ENCODE data around the gene PRICKLE2.

The PRICKLE2 gene

DNA sequence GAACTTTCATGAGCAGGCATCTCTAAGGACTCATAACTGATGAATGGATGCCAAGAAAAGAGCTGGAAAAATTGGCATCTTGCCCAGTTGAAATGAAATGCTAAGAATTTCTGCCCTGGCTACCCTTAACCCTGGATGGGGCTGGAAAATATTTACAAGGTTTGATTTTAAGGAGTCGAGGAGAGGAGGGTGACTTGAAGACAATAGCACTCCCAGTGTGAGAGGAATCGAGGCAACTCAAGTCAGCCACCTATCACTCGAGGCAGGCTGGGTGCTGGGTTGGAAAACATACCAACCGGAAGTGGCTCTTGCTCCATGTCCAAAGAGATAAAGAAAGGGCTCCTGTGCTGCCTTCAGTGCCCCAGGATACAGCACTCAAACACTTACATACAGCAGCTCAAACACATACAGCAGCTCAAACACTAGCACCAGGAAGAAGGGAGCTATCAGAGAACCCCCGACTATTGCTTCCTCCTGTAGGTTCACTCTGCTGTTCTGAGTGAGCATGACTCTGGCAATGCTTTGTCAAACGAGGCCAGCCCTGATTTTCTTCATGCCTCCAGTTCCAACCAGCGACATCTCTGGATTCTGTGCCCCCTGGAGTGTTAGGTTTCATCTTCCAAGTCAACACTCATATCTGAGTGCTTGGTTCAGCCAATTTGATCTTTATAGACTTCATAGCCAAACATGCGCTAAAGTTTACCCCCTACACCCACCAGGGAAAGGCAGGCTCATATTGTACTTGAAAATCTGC lies 4.9 kb downstream of the PRICKLE2 start:
- DNase-seq (ENCODE audit: low spot score): peak; percentile 82

GRCh38 chr3:64218746-64219145 lies 6.5 kb downstream of the PRICKLE2 start:
- no peak for DNase-seq (ENCODE audit: low spot score)

DNA sequence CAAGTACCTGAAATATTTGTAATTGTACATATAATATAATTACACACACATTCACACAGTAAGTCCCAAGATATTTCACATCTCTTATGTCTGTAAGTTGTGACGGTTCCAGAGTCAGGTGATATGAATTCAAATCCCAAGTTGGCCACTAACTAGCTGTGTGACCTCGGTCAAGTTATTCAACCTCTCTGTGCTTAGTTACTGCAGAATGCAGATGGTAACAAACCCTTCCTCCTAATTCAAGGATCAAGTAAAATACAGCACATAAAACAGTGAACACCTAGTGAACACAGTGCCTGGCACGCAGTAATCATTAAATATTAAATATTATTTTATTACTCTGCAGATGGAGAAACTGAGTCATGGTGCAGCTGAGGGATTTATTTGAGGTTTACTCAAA lies 6.9 kb downstream of the PRICKLE2 start:
- no peak for DNase-seq (ENCODE audit: low spot score)

- peak; percentile 47 for DNase-seq (ENCODE audit: low spot score)
Observed at GRCh38 chr3:64216274-64217147, 8.8 kb downstream of the PRICKLE2 start.

DNA sequence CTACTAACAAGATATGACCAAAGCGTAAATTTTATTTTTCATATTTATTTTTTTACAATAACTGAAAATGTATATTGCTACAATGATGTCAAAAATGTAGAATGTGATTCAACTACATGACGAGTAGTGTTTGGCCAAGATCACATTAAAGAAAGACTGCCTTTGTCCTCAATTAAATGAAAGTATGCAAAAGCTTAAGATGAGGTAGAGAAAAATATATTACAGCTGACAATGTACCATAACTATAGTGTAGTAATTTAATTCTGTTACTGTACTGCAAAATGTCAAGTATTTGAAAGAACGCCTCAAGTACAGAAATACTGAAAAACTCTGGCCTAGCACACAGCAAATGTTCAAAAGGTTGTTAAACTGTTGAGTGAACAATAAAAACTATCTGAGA lies 9.7 kb downstream of the PRICKLE2 start:
- no peak for DNase-seq (ENCODE audit: low spot score)

- DNase-seq (ENCODE audit: low spot score): no peak
Observed at GRCh38 chr3:64215103-64215502, 10.2 kb downstream of the PRICKLE2 start.

DNA sequence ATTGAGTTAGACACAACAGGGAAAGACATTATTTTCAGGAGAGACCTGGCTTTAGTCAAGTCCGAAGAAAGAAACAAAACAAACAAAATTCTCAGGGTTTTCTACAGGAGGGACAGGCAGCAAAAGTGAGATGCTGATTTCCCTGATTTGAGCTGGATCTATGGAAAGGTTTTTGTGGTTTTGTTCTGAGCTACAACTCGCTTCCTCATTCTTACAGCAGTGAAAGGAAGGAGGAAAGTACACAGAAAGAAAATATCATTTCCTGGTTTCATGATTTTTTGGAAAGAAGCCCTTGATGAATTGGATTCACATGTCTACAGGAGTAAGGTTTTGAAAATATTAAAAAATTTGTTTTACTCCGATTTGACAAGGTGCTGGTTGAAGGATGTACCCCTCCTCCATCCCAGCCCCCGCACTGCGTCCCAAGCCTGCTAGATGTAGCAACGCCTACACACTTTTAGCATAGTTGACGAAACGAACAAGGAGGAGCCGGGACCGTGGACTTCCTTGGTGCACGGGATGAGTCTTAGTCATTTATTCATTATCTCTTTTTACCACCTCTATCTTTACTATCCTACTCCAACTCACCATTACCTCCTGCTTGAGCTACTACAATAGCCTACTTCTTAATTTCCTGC lies 10.8 kb downstream of the PRICKLE2 start:
- peak; percentile 48 for DNase-seq (ENCODE audit: low spot score)

DNA sequence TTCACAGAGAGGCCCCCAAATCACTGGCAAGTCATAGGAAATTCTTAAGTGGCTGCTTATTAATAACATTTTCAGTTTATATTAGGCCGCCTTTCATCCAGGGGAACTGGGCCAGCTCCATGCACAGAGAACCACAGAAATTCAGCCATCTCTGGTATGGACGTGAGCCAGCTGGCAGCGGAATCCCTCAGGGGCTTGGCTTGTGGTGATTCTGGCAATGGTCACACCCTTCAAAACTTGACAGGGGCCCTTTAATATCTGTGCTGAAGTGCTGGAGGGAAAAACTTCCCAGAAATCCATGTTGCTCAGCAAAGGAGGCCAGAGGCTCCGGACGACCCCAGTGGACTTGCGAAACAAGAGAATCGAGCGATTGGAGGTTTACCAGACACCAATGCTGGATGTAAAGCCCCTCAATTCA lies 11.3 kb downstream of the PRICKLE2 start:
- peak; percentile 25 for DNase-seq (ENCODE audit: low spot score)

DNA sequence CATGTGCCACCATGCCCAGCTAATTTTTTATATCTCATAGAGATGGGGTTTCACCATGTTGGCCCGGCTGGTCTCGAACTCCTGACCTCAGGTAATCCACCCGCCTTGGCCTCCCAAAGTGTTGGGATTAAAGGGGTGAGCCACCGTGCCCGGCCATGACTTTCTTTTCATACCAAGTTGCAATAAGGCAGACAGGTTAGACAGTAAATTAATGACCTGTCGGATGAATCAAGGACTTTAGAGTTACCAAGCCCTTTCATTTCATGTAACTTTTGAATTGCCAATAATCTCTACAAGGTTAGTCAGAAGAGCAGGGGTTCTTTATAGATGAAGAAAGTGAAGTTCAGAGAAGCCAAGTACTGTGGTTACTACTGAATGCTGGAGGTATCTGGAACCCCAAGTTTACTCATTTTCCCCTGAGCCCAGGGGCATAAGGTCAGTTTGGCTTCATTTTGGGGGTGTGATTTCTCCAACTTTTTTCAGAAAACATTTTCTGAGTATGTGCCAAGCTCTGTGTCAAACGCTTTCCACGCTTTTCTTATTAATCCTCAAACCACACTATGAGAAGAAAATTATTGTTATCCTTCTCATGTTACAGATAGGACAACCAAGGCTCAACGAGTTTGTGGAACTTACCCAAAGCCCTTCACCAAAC lies 11.9 kb downstream of the PRICKLE2 start:
- DNase-seq (ENCODE audit: low spot score): no peak

DNA sequence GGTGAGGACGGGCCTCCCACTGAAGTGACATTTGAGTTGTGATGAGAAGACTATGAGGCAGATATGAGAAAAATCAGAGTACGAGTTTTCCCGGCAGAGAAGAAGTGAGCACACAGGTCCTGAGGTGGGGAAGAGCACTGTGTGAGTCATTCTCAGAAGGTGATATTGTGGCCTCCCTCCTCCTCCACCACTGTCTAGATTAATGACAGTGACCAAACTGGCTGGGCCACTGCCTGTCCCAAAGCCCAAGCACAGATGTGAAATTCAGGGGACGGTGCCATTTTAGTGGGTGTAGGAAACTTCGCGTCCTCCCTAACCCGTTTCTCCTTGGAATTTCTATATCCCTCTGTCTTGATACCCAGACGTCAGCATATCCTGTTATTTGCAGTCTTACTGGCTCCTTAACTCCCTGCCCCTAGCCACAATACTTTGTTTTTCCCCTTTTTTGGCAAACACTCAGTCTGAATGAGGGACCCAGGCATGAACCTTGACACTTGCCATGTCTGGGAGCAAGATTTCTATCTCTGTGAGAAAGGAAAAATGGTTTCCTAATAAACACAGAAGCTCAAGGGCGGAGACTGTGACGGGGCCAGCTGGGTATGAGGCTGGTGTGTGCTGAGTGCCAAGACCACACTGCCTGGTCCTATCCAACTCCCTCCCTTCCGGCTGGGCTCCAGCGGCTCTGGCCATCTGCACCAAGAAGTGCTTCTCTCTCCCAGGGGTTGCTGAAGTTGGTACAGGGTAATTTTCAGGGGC lies 15.2 kb downstream of the PRICKLE2 start:
- DNase-seq (ENCODE audit: low spot score): peak; percentile 33

DNA sequence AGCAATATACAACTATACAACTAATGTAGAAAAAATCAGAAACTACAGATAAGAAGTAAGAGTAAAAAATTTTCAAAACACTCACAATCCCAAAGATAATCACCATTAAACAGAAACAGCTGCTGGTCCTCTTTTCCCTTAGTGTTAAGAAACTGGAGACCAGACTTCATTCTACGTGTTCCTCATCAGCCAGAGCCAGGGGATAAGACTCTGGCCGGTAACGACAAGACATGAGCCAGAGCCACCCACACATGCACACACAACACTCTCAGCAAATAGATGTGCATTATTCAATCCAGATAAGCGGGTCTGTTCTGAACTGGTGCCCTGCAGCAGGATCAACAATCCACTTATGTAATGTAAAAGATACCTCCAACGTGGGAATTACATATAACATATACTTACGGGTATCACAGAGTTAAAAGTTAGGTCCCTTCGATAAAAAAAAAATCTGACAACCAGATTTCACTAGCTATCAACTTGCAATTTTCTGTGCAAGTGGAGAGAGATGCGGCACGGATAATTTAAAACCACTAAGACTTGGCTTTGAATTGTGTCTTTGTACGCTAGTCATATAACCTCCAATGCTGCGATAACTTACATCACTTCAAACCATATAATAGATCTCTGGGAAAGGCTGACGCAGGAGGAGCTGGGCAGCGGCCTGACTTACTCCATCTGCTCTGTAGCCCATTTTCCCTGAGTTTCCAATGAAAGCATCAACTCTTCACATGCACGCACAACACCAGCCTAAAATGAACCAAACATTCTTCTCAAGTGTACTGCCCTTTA lies 17.8 kb downstream of the PRICKLE2 start:
- no peak for DNase-seq (ENCODE audit: low spot score)

- no peak for DNase-seq (ENCODE audit: low spot score)
Observed at GRCh38 chr3:64203969-64204908, 21.0 kb downstream of the PRICKLE2 start.

DNA sequence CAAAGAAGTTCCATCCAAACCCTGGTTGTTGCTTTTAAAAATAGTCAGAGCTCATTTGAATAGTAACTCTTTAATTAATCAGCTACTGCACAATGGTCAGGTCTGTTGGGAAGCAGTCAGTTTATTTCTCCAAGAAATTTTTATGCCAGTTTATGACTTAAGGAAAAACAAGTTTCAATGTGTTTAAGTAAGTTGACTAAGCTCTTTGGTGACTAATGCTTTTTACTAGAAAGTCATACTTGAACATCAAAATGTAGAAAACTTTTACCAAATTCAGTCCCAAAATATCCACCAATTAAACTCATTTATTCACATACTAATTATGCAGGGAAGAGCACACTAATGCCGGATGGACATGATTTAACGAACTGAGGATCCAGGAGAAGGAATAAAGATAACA lies 22.1 kb downstream of the PRICKLE2 start:
- no peak for DNase-seq (ENCODE audit: low spot score)

- DNase-seq (ENCODE audit: low spot score): no peak
Observed at GRCh38 chr3:64199932-64200331, 25.3 kb downstream of the PRICKLE2 start.

- DNase-seq (ENCODE audit: low spot score): no peak
Observed at GRCh38 chr3:64196236-64196929, 28.9 kb downstream of the PRICKLE2 start.

GRCh38 chr3:64195789-64196188 lies 29.5 kb downstream of the PRICKLE2 start:
- DNase-seq (ENCODE audit: low spot score): no peak

GRCh38 chr3:64191822-64192221 lies 33.4 kb downstream of the PRICKLE2 start:
- no peak for DNase-seq (ENCODE audit: low spot score)

GRCh38 chr3:64190517-64191515 lies 34.5 kb downstream of the PRICKLE2 start:
- peak; percentile 84 for DNase-seq (ENCODE audit: low spot score)

Data from kidney tubule cell (primary cell).